HCT116 (cell line): Measurements from ENCODE around the gene FAM124B.

Experiments used
- CBX3 ChIP-seq: IDR thresholded peaks from 2 replicates; pipeline ENCODE4 v1.6.1; 2012; ENCODE audit warnings: low read depth
- CTCF ChIP-seq, 3 experiments: fragments of 200-600 bp in 1 of 3; sonication (generic) in 1 of 3; IDR thresholded peaks in 2 of 3; conservative IDR thresholded peaks in 1 of 3; 2 replicates each; pipeline ENCODE4 v1.5.1; 2012 to 2017; ENCODE audit warnings: low read depth in 2 of 3, low read length in 2 of 3, antibody characterized with exemption in 1 of 3, borderline replicate concordance in 1 of 3, control low read depth in 1 of 3, mild to moderate bottlenecking in 1 of 3, mixed read lengths in 1 of 3, mixed run types in 1 of 3, moderate library complexity in 1 of 3; ENCODE audit not compliant: insufficient read depth in 1 of 3
- EZH2 ChIP-seq: fragments of 200-600 bp; sonication (generic); IDR thresholded peaks from 2 replicates; pipeline ENCODE4 v1.6.1; 2017; ENCODE audit warnings: antibody characterized with exemption, mixed run types
- FOSL1 ChIP-seq: IDR thresholded peaks from 2 replicates; pipeline ENCODE4 v1.6.1; 2012; ENCODE audit warnings: low read depth
- POLR2A ChIP-seq: IDR thresholded peaks from 2 replicates; pipeline ENCODE4 v1.7.0; 2011; ENCODE audit warnings: borderline replicate concordance; ENCODE audit not compliant: insufficient read depth, insufficient read length; ENCODE audit errors: extremely low read depth
- POLR2AphosphoS5 ChIP-seq: IDR thresholded peaks from 2 replicates; pipeline ENCODE4 v1.6.1; 2011; ENCODE audit warnings: mild to moderate bottlenecking, low read depth, low read length, moderate library complexity
- SP1 ChIP-seq: IDR thresholded peaks from 2 replicates; pipeline ENCODE4 v1.6.1; 2012; ENCODE audit warnings: low read depth
- ZNF274 ChIP-seq: fragments of 200-500 bp; sonication (Bioruptor generic); IDR thresholded peaks from 2 replicates; pipeline ENCODE4 v1.6.1; 2014; ENCODE audit warnings: mild to moderate bottlenecking, low read depth, low read length, inconsistent platforms
- TF ChIP-seq, protein P1 (sequence below): IDR thresholded peaks from 2 replicates; pipeline ENCODE4 v1.6.1; 2012; ENCODE audit warnings: low read depth
- TF ChIP-seq, protein P2 (sequence below): IDR thresholded peaks from 2 replicates; pipeline ENCODE4 v1.6.1; 2011; ENCODE audit warnings: mild to moderate bottlenecking, low read length, moderate library complexity; ENCODE audit not compliant: insufficient replicate concordance; ENCODE audit errors: extremely low read depth

DNA sequence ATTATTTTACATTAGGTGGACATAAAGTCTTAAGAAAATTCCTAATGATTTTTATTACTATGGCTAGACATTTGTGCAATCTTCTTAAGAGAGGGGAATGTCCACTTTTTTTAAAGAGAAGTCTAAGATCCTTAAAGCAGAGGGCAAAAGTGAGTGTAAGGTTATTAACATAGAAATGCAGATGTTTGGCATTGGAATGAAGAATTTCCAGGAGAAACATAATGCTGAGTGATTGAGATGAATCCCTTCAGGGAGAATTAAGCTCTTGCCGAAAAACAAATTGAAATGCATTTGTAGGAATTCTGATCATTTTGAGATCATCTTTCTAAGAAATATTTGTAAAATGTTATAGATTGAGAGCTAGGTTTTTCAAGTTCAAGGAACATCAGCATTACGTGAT lies 15.0 kb downstream of the FAM124B start:
- no peak for TF ChIP-seq POLR2A
- no peak for TF ChIP-seq CBX3
- no peak for TF ChIP-seq ZNF274
- no peak for TF ChIP-seq CTCF (IDR thresholded peaks at IDR 0.05 in 2 of 3, conservative IDR thresholded peaks at IDR 0.05 in 1 of 3; ENCODE audit: borderline replicate concordance in 1 of 3, insufficient read depth in 1 of 3, low read depth in 2 of 3, low read length in 2 of 3)
- TF ChIP-seq POLR2AphosphoS5, result no peak
- no peak for TF ChIP-seq SP1
- no peak for TF ChIP-seq EZH2
- TF ChIP-seq FOSL1, result no peak
- TF ChIP-seq, protein P1, sequence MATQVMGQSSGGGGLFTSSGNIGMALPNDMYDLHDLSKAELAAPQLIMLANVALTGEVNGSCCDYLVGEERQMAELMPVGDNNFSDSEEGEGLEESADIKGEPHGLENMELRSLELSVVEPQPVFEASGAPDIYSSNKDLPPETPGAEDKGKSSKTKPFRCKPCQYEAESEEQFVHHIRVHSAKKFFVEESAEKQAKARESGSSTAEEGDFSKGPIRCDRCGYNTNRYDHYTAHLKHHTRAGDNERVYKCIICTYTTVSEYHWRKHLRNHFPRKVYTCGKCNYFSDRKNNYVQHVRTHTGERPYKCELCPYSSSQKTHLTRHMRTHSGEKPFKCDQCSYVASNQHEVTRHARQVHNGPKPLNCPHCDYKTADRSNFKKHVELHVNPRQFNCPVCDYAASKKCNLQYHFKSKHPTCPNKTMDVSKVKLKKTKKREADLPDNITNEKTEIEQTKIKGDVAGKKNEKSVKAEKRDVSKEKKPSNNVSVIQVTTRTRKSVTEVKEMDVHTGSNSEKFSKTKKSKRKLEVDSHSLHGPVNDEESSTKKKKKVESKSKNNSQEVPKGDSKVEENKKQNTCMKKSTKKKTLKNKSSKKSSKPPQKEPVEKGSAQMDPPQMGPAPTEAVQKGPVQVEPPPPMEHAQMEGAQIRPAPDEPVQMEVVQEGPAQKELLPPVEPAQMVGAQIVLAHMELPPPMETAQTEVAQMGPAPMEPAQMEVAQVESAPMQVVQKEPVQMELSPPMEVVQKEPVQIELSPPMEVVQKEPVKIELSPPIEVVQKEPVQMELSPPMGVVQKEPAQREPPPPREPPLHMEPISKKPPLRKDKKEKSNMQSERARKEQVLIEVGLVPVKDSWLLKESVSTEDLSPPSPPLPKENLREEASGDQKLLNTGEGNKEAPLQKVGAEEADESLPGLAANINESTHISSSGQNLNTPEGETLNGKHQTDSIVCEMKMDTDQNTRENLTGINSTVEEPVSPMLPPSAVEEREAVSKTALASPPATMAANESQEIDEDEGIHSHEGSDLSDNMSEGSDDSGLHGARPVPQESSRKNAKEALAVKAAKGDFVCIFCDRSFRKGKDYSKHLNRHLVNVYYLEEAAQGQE, result no peak
- TF ChIP-seq, protein P2, sequence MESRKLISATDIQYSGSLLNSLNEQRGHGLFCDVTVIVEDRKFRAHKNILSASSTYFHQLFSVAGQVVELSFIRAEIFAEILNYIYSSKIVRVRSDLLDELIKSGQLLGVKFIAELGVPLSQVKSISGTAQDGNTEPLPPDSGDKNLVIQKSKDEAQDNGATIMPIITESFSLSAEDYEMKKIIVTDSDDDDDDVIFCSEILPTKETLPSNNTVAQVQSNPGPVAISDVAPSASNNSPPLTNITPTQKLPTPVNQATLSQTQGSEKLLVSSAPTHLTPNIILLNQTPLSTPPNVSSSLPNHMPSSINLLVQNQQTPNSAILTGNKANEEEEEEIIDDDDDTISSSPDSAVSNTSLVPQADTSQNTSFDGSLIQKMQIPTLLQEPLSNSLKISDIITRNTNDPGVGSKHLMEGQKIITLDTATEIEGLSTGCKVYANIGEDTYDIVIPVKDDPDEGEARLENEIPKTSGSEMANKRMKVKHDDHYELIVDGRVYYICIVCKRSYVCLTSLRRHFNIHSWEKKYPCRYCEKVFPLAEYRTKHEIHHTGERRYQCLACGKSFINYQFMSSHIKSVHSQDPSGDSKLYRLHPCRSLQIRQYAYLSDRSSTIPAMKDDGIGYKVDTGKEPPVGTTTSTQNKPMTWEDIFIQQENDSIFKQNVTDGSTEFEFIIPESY, result no peak
